Naive B cell (primary cell): ENCODE data around the gene CC2D2A. TPM values are rescaled to one million over a fixed set of nuclear protein-coding genes. Genes with fewer than 3 reads are reported as not detected.

Source experiments
- ATAC-seq, 2 donors: fragments of 150-1000 bp; cut with Tn5 transposase; 2 replicates each; pipeline ENCODE4 v1.10.0; 2021; ENCODE audit warnings: low read depth in 2 of 2, mild to moderate bottlenecking in 2 of 2, moderate library complexity in 2 of 2
- DNase-seq: peaks from one replicate; pipeline ENCODE4 v3.0.0; 2022
- H3K27ac Mint-ChIP-seq, 6 donors: one replicate each; pipeline ENCODE4 v1.8.0; 2020 to 2022; ENCODE audit warnings: mild to moderate bottlenecking in 6 of 6, mixed read lengths in 6 of 6, moderate library complexity in 5 of 6, inconsistent platforms in 2 of 6
- H3K27me3 Mint-ChIP-seq, 3 donors: one replicate each; pipeline ENCODE4 v1.8.0; 2021 to 2022; ENCODE audit warnings: mixed read lengths in 3 of 3, mild to moderate bottlenecking in 1 of 3
- H3K36me3 Mint-ChIP-seq, 2 donors: one replicate each; pipeline ENCODE4 v1.8.0; 2020 to 2022; ENCODE audit warnings: mixed read lengths in 2 of 2, inconsistent platforms in 1 of 2, mild to moderate bottlenecking in 1 of 2
- H3K4me1 Mint-ChIP-seq, 3 donors: one replicate each; pipeline ENCODE4 v1.8.0; 2020 to 2022; ENCODE audit warnings: mixed read lengths in 3 of 3, inconsistent platforms in 1 of 3, mild to moderate bottlenecking in 1 of 3, moderate library complexity in 1 of 3
- H3K4me3 Mint-ChIP-seq, 8 donors: one replicate each; pipeline ENCODE4 v1.8.0; 2020 to 2022; ENCODE audit warnings: mild to moderate bottlenecking in 8 of 8, mixed read lengths in 8 of 8, moderate library complexity in 8 of 8, inconsistent platforms in 2 of 8
- H3K9me3 Mint-ChIP-seq, 7 donors: one replicate each; pipeline ENCODE4 v1.8.0; 2020 to 2022; ENCODE audit warnings: mixed read lengths in 7 of 7, mild to moderate bottlenecking in 5 of 7, inconsistent platforms in 2 of 7, moderate library complexity in 1 of 7
- polyA plus RNA-seq, 6 donors: library from polyadenylated mRNA; unstranded; fragments of 300-500 nt; fragmentation: Illumina TruSeq; gene quantifications; one replicate each; pipeline ENCODE4 v1.2.3, GENCODE V29; 2021; ENCODE audit warnings: low read depth in 6 of 6

Gene CC2D2A
- polyA plus RNA-seq, 6 donors from 2014 or later = not detected

- H3K4me3 Mint-ChIP-seq = no peak overlapping the region
- peaks cover 0 to 5% of the 10 kb centered on the region in 2 donors for H3K36me3 Mint-ChIP-seq
- no peaks in the 10 kb centered on the region for H3K4me1 Mint-ChIP-seq
Measured at GRCh38 chr4:15536552-15537499, 67.1 kb downstream of the CC2D2A start.

GRCh38 chr4:15541941-15542340, 72.3 kb downstream of the CC2D2A start:
- Mint-ChIP-seq H3K9me3 (no peaks in the 10 kb centered on the region), H3K4me1 (no peaks in the 10 kb centered on the region), H3K27me3 (no peaks in the 10 kb centered on the region), H3K4me3 (no peak overlapping the region), H3K36me3 (peaks cover 5 to 7% of the 10 kb centered on the region in 2 donors), H3K27ac (no peak overlapping the region)
- DNase-seq = no peak
- no peak for ATAC-seq

More at GRCh38 chr4:15536552-15537499, 67.1 kb downstream of the CC2D2A start:
- no peak overlapping the region for H3K27ac Mint-ChIP-seq
- H3K27me3 Mint-ChIP-seq = no peaks in the 10 kb centered on the region
- no peak for ATAC-seq
- H3K9me3 Mint-ChIP-seq = no peaks in the 10 kb centered on the region
- no peak for DNase-seq

GRCh38 chr4:15542760-15543159, 73.1 kb downstream of the CC2D2A start:
- ATAC-seq (no peak), DNase-seq (no peak)
- Mint-ChIP-seq H3K9me3 (no peaks in the 10 kb centered on the region), H3K36me3 (peaks cover 5 to 7% of the 10 kb centered on the region in 2 donors), H3K4me3 (no peak overlapping the region), H3K4me1 (peaks cover 5 to 6% (median 6%) of the 10 kb centered on the region in 3 donors), H3K27ac (no peak overlapping the region), H3K27me3 (no peaks in the 10 kb centered on the region)

- Mint-ChIP-seq H3K4me3 (no peak overlapping the region), H3K36me3 (peaks cover 5 to 7% of the 10 kb centered on the region in 2 donors), H3K27ac (peak overlapping the region in 1 of 6 donors; percentile 6), H3K9me3 (no peaks in the 10 kb centered on the region), H3K4me1 (peaks cover 5 to 6% (median 6%) of the 10 kb centered on the region in 3 donors), H3K27me3 (no peaks in the 10 kb centered on the region)
- no peak for DNase-seq
- ATAC-seq = no peak
Measured at GRCh38 chr4:15543537-15544247, 74.0 kb downstream of the CC2D2A start.

GRCh38 chr4:15544248-15544729, 74.6 kb downstream of the CC2D2A start:
- H3K36me3 Mint-ChIP-seq = peaks cover 5 to 7% of the 10 kb centered on the region in 2 donors
- DNase-seq (no peak), ATAC-seq (no peak)

GRCh38 chr4:15545371-15545770, 75.7 kb downstream of the CC2D2A start:
- Mint-ChIP-seq H3K4me1 (peaks cover 5 to 6% (median 6%) of the 10 kb centered on the region in 3 donors), H3K27me3 (no peaks in the 10 kb centered on the region), H3K36me3 (peaks cover 4 to 7% of the 10 kb centered on the region in 2 donors), H3K9me3 (no peaks in the 10 kb centered on the region), H3K4me3 (no peak overlapping the region), H3K27ac (no peak overlapping the region)
- DNase-seq = no peak
- no peak for ATAC-seq

More at GRCh38 chr4:15544248-15544729, 74.6 kb downstream of the CC2D2A start:
- H3K27me3 Mint-ChIP-seq = no peaks in the 10 kb centered on the region
- H3K4me3 Mint-ChIP-seq = no peak overlapping the region
- peaks cover 5 to 6% (median 6%) of the 10 kb centered on the region in 3 donors for H3K4me1 Mint-ChIP-seq
- H3K9me3 Mint-ChIP-seq = no peaks in the 10 kb centered on the region
- H3K27ac Mint-ChIP-seq = peak overlapping the region in 1 of 6 donors; percentile 6

GRCh38 chr4:15547392-15547791, 77.7 kb downstream of the CC2D2A start:
- H3K4me1 Mint-ChIP-seq = peaks cover 5 to 6% (median 6%) of the 10 kb centered on the region in 3 donors
- no peaks in the 10 kb centered on the region for H3K9me3 Mint-ChIP-seq
- no peak for DNase-seq
- H3K4me3 Mint-ChIP-seq = peak overlapping the region in 4 of 8 donors; percentile 3 to 80 (median 24)
- H3K27me3 Mint-ChIP-seq = no peaks in the 10 kb centered on the region
- ATAC-seq = no peak
- H3K36me3 Mint-ChIP-seq = peaks cover 0 to 7% of the 10 kb centered on the region in 2 donors
- H3K27ac Mint-ChIP-seq = peak overlapping the region in 2 of 6 donors; percentile 37 to 83

- Mint-ChIP-seq H3K27me3 (no peaks in the 10 kb centered on the region), H3K9me3 (no peaks in the 10 kb centered on the region), H3K4me3 (no peak overlapping the region), H3K27ac (no peak overlapping the region), H3K4me1 (peaks cover 5 to 6% (median 6%) of the 10 kb centered on the region in 3 donors), H3K36me3 (peaks cover 0 to 3% of the 10 kb centered on the region in 2 donors)
- no peak for ATAC-seq
- no peak for DNase-seq
Measured at GRCh38 chr4:15550491-15550890, 80.8 kb downstream of the CC2D2A start.

- Mint-ChIP-seq H3K4me1 (peaks cover 5 to 6% (median 6%) of the 10 kb centered on the region in 3 donors), H3K27ac (peak overlapping the region in 1 of 6 donors; percentile 61), H3K4me3 (no peak overlapping the region), H3K27me3 (no peaks in the 10 kb centered on the region), H3K36me3 (no peaks in the 10 kb centered on the region), H3K9me3 (no peaks in the 10 kb centered on the region)
- no peak for ATAC-seq
- DNase-seq = no peak
Measured at GRCh38 chr4:15551740-15552446, 82.2 kb downstream of the CC2D2A start.

- Mint-ChIP-seq H3K36me3 (no peaks in the 10 kb centered on the region), H3K27me3 (no peaks in the 10 kb centered on the region), H3K27ac (peak overlapping the region in 2 of 6 donors; percentile 61 to 84), H3K9me3 (no peaks in the 10 kb centered on the region), H3K4me1 (peaks cover 0 to under 1% (median 0%) of the 10 kb centered on the region in 3 donors), H3K4me3 (no peak overlapping the region)
- no peak for DNase-seq
- no peak for ATAC-seq
Measured at GRCh38 chr4:15552557-15553362, 83.1 kb downstream of the CC2D2A start.

GRCh38 chr4:15556511-15557092, 86.9 kb downstream of the CC2D2A start:
- H3K27ac Mint-ChIP-seq = no peak overlapping the region
- no peaks in the 10 kb centered on the region for H3K9me3 Mint-ChIP-seq
- H3K4me1 Mint-ChIP-seq = peaks cover 10 to 11% (median 11%) of the 10 kb centered on the region in 3 donors
- no peak overlapping the region for H3K4me3 Mint-ChIP-seq
- no peaks in the 10 kb centered on the region for H3K27me3 Mint-ChIP-seq
- H3K36me3 Mint-ChIP-seq = no peaks in the 10 kb centered on the region
- DNase-seq = no peak
- no peak for ATAC-seq
